NCI-H82 (cell line): ENCODE measurements around the gene IDH1.
"Not testable (repeated sequence)": the region's sequence is repeated elsewhere in the genome, so short reads cannot be mapped to it uniquely, and the experiment has no call there.

Source experiments
- DNase-seq: peaks from one replicate; lab custom pipeline; 2025; lab: John Stamatoyannopoulos, UW

Gene IDH1

DNA sequence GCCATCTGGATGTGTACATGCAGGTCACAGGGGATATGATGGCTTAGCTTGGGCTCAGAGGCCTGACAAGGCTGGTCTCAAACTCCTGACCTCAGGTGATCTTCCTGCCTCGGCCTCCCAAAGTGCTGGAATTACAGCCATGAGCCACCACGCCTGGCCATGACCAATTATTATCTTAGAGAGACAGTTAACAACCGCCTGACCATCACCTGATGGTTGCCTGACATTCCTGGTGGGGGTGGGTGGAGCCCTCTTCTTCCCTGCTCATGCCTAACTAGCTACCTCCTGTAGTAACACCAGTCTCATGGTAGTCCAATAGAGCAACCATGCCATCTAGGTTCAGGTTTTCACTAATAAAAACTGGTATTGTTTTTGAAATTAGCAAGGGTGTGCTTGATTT, 33.0 kb downstream of the IDH1 start:
- not testable (repeated sequence) for DNase-seq

GRCh38 chr2:208210688-208211451, 44.0 kb downstream of the IDH1 start:
- DNase-seq = no peak

- no peak for DNase-seq
Observed at GRCh38 chr2:208208335-208209085, 46.4 kb downstream of the IDH1 start.

DNA sequence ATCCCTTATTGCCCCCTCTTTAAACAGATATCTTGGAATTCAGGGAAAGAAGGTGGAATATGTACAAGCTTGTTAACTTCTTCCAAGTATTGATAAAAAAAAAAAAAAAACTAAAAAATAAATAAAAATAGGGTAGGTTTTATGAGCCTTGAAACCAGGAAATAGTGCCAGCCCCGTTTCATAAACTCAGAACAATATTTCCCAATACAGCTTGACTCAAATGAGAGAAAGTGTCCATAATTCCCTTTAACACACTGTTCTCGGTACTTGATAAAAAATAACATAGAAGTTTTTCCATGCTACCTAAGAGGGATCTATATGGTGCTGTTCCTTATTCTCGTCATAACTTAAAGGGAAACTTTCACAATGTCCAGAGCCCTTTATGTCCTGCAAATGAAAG, 47.1 kb downstream of the IDH1 start:
- no peak for DNase-seq

DNA sequence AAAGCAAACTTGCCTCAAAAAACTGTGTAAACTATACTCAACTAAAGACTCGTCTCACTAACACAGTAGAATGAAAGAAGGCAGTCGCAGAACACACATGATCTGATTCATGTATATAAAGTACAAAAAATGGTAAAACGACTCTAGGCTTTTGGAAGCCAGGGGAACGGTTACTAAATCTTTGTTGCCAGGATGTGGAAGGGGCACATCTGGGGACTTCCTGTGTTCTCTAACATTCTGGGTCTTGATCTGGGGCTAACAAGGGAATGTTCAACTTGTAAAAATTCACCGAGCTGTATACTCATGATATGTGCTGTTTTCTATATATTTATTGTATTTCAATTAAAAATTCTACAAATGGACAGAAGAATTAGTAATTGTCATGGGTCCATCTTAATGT, 50.7 kb downstream of the IDH1 start:
- no peak for DNase-seq

DNA sequence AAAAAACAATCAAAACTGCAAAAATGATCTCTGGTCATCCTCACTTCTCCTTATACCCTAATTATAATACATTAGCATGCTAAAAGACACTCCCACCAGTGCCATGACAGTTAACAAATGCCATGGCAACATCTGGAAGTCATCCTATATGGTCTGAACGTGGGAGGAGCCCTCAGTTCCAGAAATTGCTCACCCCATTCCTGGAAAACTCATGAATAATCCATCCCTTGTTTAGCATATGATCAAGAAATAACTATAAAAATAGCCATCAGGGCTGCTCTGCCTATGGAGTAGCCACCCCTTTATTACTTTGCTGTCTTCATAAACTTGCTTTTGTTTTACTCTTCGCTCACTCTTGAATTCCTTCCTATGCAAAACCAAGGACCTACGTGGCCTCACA, 59.3 kb downstream of the IDH1 start:
- DNase-seq = no peak

GRCh38 chr2:208192611-208193236, 62.1 kb downstream of the IDH1 start:
- no peak for DNase-seq

DNA sequence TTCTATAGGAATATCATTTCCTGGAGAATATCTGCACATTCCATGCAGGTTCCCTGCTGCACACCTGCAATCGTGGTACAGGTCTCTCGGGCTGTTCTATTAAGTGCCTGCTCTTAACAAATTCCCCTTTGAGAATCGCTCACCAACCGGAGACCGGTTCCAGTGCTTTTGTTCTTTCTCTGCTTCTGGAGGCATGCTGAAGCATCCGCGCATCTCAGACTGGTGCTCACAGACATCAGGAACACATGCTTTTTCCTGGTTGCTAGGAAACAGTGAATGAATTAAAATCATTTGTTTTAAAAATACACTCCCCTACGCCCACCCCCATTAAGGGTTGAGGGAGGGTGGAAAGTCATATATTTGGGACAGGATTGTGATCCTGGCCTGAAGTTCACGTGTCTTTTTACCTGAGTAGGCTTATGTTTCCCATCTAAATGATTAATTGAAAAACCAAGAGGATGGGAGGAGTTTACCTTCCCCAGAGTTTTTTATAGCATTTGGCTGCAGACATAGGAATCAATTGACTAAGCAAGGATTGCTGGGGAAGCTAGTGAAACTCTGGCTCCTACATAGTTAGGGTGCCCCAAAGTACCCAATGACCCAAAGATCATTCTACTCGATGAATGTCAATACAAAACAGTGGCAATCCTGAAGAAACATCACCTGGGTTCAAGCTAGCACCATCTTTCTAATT, 64.9 kb downstream of the IDH1 start, which contains the start of gene C2orf80:
Gene C2orf80 (minus strand): TSS at position 221 of the 694 bp plus-strand sequence. CDS start 3,044 bp downstream, outside the sequence.
- DNase-seq = no peak

DNA sequence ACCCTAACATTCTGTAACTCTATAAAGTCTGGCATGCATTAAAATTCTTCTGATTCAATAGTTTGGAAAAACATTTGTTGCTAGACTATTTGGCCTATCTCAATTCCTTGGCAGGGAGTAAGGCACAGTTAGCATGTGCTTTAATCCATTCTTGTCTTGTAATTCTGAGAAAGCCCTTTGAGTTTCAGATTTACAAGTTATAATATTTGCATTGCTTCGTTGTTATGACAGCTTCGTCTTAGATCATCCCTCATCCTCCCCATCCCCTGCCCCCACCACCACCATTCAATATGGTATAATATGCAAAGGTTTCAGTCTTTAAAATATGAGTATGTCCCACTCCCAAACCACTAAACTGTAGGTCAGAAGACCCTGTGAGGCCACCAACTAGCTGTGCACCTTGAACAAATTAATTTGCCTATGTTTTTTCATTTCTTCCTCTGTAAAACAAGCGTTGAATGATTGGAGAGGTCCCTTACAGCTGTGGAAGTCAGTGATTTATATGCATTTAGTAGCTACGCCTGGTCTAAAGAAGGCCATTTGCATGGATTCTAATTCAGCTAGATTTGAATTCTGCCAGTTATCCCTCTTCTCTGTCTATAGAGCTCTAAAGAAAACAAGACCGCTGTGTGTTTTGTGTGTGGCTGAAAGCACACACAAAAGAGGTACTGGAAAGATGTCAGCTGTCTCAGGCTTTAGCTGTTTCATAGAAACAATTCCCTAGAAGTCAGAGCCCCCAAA, 65.6 kb downstream of the IDH1 start:
- DNase-seq = no peak

DNA sequence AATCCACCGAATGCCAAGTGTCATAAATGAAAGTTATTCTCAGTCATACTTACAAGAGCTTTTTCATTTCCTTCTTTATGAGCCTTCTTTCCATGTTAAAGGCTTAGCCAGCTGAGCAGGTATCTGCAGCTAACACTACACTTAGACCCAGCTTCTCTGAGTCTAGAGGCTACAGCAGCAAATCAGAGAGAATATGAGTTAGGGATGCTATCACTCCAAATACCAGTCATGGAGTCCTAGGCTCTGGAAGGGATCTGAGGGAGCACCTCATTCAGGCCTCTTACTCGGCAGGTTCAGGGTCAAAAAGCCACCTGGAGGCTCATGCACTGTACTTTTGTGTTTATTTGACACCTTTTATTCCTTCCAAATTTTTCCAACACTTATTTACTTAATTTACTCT, 68.0 kb downstream of the IDH1 start:
- peak; percentile 19 for DNase-seq

- no peak for DNase-seq
Observed at GRCh38 chr2:208186465-208186864, 68.4 kb downstream of the IDH1 start.
